GM19455 (cell line): ENCODE measurements around the gene TVP23C.

Experiments
- ATAC-seq: cut with Tn5 transposase; IDR thresholded peaks from one replicate; pipeline ENCODE4 v1.9.1; 2021; ENCODE audit not compliant: unreplicated experiment

The TVP23C gene

DNA sequence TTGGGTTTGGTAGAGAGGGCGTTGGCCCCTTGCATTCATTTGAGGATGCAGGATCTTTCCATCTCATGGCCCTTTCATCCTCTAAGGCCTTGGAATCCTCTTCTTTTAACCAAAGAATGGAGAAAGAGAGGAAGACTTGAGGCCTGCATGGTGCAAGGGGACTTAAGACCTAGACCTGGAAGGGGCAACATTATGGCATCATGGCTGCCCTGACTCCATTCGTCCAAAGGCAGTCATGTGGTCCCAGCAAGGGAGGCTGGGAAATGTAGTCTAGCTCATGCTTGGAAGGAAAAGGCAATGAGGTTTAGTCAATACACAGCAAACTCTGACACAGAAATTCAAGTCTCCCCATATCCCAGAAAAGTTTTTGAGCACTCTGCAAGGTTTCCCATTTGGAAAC lies 65.2 kb downstream of the TVP23C start:
- ATAC-seq = no peak

DNA sequence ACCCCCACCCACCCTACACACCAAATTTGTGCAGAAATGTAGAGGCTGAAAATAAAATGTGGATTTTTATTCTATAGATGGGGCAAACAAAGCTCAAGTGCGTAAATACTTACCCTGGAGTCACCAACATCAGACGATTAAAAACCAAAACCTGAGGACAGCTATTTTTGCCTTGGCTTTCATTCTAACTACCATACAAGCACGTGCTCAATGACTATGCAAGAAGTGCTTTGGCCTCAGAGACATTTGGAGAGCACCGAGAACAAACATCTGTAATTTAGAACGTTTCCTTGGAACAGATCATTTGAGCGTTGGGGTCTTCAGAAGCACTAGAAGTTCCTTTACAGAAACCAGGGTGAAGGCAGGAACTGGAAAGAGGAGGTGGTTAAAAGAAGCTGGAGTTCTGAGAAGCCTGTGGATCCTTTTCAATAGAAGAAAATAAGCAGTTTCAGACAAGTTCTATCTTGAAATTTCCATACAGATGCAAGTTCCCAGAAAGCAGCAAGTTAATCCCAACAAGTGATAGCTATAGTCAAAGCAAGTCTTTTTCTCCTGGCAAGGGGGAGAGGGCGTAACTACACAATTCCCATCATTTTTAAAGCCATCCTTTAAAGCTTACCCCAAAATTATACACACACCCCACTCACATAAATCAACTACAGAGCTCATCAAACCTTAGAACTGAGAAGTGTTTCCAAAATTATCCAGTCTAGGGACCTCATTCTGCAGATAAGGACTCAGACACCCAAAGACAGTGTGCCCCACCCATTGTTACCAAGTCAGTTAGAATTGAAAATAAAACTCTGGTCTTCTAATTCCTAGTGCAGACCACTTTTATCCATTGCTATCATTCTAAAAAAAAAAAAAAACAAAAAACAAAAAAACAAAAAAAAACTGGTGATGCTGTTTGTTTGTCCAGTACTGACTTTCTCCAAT lies 66.3 kb downstream of the TVP23C start:
- no peak for ATAC-seq

DNA sequence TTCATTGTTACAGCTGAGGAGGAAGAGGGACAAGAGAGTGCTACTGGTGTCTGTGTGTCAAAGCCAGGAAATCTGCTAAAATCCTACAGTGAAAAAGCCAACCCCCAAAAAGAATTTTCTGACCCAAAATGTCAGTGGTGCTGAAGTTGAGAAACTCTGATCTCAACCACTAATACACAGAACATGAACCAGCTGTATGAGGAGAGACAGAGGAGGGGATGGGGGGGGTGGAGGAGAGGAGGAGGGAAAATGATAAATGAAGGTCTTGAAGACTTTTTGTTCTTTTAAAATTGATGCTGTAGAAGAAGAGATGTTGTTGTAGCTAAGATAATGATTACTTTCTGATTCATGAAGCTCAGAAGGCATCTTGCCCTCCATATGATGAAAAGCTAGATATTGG lies 68.5 kb downstream of the TVP23C start:
- ATAC-seq = no peak

DNA sequence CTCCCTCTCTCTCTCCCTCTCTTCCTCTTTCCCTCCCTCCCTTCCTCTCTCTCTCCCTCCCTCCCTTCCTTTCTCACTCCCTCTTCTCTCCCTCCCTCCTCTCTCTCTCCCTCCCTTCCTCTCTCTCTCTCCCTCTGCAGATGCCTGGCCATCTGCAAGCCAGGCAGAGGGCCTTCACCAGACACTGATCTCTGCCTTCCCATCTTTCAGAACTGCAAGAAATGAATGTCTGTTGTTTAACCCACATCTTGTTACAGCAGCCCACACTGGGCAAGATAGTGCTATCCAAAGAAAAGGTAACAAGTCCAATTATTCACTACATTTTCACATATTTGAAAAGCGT lies 69.6 kb downstream of the TVP23C start:
- no peak for ATAC-seq

DNA sequence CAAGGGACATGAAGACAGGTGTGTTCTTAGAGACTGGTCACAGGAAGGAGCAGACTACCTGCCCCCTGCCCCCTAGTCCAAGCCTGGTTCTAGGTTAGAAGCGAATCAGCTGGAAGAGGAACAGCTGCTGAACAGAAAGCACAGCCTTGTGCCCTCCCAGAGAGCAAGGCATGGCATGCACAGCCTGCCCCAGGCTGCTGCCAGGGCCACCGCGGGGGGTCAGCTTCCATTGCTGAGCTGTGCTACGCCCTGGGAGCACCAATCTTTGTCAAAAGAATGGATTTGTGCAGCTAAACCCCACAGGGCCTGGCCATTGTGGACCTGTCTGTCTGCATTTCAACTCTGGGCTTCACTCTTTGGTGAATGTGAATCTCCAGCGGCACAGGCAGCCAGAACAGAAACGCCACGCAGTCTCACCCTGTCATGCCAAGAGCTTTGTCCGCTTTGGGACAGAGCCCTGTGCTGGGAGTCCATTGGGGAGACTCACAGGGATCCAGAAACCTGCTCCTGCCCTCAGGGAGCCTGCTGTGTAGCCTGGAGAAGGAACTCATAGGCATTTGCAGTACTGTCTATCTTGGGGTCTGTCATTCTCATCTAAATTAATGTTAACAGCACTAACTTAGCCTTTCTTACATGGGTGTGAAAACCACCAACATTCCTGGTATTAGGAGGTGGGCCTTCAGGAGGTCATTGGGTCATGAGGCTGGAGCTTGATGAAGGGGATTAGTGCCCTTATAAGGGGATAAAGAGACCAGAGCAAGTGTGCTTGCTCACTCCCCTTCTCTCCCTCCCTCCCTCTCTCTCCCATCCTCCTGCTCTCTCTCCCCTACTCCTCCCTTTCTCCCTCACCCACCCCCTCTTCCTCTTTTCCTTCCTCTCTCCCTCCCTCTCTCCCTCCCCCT lies 70.2 kb downstream of the TVP23C start:
- ATAC-seq = no peak

DNA sequence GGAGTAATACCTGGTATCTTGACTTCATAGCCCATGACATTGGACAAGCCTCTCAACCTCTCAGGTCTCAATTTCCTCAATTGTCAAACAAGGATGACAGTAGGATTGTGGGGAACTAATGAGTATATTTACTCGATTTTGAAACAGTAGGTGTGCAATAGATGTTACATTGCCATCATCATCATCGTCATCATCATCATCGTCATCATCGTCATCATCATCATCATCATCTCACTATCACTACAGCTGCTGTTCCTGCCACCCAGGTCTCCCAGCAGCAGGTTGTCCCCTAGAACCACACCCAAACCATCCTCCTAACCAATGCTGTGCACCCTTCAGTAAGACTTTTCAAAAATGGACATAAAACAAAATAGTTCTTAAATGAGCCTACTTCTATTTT lies 71.1 kb downstream of the TVP23C start:
- ATAC-seq = no peak

DNA sequence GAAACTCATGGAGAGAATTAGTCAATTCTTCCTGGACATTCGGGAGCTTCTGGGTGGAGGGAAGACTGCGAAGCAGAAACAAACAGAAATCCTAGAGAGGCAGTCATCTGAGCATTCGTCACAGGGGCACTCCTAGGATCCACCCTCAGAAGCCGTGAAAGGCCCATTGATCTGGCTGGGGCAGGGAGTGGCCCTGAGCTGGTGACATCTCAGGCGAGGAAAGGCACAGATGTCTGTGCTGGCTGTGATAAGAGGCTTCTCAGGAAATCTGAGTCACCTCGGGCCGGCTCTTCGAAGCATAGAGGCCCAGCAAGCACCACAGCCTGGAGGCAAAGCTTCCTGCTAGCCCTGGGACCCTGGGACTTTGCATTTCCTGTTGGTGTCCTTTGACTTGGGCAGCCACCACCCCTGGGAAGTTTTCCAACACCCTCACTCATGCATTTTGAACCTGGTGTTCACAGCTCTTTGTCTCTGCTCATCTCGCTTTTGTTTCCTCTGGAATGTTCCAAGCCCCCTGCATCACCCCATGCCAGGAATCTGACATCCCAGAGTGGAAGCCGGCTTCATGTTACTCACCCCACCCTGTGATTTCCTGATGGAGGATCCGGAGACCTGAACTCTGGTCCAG lies 72.5 kb downstream of the TVP23C start:
- no peak for ATAC-seq

DNA sequence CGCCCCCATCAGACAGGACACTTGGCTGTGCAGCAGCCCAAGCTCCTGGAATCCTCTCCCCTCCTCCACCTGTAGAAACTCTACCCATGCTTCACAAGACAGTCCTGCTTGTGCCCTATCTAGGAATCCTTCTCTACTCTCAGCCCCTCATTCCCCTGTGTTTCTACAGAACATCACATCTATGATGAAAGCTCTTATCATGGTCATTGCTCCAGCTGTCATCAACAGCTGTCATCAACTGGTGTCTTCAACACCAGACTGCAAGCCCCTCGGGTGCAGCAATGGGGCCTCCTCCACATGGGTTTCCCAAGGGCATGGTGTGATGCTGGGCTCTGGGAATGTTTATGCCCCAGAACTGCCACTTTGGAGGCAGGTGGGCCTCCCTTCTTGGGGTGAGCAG lies 74.7 kb downstream of the TVP23C start:
- no peak for ATAC-seq

DNA sequence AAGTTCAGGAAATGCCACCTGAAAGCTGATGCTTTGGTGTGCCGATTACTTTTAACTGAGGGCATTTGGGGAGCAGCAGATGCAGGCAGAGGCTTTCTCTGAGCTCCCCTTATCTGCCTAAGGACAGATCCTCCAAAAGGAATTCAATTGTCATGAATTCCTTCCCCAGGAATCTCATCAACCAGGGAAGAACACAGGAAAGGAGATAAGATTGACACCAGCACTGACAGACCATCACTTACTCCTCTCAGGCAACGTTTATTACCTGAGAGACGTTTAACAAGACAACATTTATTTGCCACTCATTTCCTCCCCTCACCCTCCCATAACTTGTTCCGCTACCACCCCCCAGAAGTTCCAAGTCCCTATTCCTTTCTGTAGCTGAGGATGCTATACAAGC lies 78.2 kb downstream of the TVP23C start:
- ATAC-seq = no peak

DNA sequence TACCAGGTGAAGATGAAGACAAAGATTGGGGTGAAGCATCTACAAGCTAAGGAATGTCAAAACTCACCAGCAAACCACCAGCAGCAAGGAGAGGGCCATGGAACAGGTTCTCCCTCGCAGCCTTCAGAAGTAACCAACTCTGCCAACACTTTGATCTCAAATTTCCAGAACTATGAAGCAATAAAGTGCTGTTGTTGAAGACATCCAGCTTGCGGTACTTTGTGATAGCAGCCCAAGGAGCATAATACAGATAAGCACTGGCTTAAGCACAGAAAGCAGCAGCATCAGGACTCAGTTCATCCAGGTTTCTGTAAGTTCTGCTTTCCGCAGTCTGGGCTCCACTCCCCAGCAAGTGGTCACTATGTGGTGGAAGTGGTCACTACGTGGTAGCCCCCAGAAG lies 79.9 kb downstream of the TVP23C start:
- no peak for ATAC-seq

DNA sequence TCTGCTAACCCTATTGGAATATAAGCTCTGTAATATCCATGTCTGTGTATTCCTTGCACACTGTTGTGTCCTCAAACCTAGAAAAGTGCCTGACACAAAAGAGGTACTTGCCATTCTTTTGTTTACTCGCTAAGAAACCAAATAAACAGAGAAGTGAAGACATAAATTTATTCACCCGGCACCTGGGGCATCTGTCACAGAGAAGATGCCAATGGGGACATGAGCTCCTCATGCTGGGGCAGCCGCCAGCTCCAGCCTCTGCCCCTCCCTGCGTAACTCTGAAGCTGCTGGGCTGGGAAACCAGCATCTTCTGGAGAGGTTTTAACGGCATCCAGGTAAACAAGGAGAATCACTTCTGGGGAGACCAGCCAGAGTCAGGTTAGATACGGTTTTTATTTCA lies 80.8 kb downstream of the TVP23C start:
- no peak for ATAC-seq

DNA sequence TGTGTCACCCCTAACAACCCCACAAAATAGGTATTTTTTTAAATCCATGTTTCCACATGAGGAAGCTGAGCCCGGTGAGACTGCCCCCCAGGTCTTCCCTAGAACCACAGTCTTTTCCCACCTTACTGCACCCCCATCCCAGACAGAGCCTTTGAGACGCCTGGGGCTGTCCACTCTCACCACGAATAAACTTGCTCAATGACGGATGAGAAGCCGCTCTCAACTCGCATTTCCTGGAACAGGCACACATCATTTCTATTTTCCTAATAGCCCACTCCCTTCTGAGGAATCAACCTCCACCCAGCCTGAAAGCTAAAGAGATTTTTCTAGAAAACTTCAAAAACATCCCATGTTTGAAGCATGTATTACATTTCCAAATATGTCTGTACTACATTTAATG lies 81.8 kb downstream of the TVP23C start:
- ATAC-seq = no peak

DNA sequence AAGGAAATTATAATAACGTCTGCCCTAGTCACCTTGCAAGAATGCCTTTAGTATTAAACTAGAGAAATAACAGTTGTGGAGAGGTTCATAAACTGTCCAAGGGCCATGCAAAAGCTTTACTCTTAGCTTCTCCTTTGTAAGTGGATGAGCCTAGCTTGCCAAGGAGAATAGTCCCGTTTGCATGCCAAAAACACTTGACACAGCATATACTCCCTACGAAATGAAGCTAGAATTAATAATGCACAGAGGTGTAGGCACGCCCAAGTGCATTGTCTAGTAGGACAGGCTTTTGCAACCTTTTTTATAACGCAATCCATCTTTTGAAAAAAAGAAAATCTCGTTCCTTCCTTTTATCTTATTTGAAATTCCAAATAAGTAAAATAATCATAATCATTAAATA lies 83.1 kb downstream of the TVP23C start:
- ATAC-seq = no peak

DNA sequence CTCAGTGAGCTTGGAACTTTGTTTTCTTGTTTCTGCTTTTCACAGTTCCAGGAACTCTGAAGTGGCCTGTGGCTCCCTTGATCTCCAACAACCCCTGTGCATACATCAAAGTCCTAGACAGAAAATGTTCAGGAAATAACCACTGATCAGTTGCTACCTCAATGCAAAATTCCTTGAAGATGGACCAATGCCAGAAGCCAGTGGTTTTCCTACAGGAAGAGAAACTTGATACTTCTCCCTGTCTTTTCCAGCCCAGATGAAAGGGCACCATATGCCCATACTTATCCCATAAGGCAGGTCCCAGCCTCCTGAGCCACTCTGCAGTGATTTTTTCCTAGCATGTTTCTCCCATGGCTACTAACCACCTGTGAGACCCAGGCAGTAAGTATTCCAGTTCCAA lies 83.6 kb downstream of the TVP23C start:
- ATAC-seq = no peak

DNA sequence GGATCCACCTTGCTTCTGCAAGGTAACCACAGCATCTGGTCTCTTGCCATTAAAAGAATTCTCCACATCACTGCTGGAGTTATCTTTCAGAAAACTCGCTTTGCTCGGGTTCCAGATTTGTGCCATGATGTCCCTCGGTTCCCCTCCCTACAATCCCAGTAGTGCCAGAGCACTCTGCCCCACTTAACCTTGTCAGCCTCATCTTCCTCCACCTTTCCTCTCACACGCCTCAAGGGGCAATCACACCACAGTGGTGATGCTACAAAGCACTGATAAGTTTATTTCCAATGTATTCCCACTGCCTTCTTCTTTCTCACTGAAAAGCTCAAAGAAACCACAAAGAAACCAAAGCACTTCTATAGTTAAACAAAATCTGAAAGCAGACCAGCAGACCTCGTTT lies 84.4 kb downstream of the TVP23C start:
- no peak for ATAC-seq

DNA sequence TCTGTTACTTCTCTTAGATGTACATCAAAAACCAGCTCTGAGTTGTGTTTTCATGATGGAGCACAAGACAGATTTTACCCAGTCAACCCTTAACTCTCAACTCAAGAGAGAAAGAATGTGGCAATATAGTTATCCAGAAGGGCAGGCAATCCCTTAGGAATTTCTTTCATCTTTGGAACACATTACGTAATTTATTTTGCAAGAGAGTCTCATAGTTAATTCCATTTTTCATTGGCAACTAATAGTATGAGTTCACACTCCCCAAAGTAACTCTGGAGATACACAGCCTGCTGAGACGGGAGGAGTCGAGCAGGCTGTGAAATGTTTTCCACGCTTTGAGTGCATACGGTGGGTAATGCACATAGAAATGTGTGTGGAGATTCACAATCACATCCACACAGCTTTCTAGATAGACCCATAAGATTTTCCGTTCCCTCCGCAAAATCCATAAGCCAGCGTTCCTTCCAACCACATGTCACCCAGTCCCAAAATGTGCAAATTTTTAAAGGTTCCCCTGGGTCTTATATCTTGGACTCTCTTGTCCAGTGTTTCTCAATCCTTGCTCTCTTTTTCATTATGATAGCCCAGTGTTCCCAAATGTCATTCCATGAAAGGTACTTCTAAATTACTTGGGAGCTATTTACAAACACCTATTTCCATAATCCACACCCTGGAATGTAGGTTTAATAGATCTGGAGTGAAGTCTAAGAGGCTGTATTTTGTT lies 87.5 kb downstream of the TVP23C start:
- ATAC-seq = no peak

DNA sequence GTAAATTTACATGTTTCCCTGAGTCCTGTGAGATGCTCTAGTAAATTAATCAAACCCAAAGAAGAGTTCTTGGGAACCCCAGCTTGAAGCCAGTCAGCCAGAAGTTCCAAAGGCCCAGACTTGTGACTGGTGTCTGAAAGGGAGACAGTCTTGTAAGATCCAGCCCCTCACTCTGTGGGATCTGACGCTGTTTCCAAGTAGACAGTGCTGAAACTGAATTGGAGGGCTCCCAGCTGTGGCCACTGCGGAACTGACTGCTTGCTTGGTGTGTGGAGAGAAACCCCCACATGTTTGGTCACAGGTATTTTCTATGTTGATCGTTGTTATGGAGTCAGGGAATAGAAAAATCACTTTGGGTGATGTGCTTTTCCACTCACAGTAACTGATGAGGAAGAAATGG lies 90.4 kb downstream of the TVP23C start:
- no peak for ATAC-seq

DNA sequence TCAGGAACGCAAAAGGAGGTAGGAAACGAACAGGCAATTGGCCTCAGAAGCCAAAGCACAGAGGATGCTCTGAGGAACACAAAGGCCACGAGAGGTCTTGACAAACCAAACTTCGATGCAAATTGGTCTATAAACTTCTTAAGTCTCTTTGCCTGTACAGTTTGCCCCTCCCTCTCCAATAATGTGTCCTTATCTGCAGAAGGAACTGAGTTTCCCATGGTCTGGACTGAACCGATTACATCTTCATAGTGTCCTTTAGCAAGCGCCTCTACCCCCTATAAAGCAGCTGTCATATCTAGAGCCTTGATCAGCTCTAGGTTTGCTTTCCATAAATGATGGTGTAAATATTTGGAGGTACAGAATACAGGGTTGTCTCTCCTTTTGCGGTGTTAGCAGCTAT lies 92.7 kb downstream of the TVP23C start:
- no peak for ATAC-seq

DNA sequence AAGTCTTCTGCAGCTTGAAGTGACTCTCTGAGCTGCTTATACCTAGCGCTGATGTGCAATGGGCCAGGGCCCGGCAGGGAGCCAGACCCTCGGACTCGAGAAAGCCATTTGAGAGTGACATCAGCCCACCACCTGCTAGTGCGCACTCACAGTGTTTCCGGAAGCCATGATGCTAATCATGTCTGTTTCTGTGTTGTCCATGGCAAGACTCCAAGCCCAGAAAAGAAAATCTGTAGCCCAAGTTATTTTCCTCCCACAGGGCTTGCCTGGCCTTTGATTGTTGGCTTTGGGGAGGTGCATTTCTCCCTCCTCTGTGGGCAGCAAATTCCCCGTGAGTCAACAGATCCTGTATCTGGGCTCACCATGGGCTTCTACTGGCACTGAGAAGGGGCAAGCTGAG lies 94.0 kb downstream of the TVP23C start:
- ATAC-seq = no peak

DNA sequence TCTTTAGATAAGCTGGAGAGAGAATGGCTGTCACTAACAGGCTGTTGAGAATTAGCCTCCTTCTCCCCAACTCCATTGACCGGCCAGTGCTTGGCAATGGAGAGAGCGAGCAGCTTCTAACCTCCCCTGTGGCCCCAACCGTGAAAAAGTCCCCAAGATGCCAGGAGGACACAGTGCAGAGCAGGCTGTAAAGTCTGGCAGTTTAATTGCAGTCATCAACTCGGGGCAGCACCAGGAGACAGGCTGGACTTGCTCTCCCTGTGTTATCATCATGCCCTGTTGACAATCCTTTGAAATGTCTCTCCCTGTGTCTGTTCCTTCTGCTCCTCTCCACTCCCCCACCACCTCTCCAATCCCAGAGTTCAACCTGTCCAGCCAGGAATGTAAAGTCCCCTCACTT lies 95.2 kb downstream of the TVP23C start:
- no peak for ATAC-seq

DNA sequence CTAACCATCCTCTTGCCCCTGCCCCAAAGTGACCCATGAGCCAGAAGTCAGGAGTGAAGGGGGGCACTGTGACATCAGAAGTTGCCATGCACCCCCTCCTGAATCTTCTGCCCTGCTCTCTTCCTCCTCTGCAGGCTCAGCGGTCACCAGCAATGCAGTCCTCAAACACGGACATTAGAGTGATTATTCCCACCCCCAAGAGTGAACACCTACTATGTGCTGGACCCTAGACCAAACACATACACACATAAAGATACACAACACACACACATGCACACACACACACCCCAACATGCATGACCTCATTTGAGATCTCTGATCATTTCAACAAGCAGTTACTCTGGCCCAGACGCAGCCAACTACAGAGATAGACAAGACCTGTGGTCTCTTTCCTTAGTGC lies 95.7 kb downstream of the TVP23C start, which contains the start of gene CDRT4:
Gene CDRT4, minus strand, starts transcription at position 30 of the 400 bp plus-strand sequence. CDS start 27,383 bp downstream, outside the sequence.
- no peak for ATAC-seq
